MM.1S (cell line): ENCODE measurements around the gene TMEM59.

Source experiments
- DNase-seq: peaks from one replicate; pipeline ENCODE4 v3.0.0-alpha.2; 2015
- H2AFZ ChIP-seq: fragments of 300-600 bp; sonication (generic); 2 replicates; pipeline ENCODE4 v1.6.0; 2016; ENCODE audit warnings: antibody characterized with exemption, low read length
- H3F3A ChIP-seq: fragments of 300-600 bp; sonication (generic); 2 replicates; pipeline ENCODE4 v1.6.1; 2016; ENCODE audit warnings: mild to moderate bottlenecking, antibody characterized with exemption, low read length, moderate library complexity, mixed read lengths; ENCODE audit not compliant: insufficient read depth
- H3K27ac ChIP-seq: fragments of 300-600 bp; sonication (generic); 2 replicates; pipeline ENCODE4 v1.5.1; 2016; ENCODE audit warnings: mild to moderate bottlenecking, low read length
- H3K27me3 ChIP-seq: fragments of 300-600 bp; sonication (generic); replicated peaks from 2 replicates; pipeline ENCODE4 v1.6.0; 2016; ENCODE audit warnings: low read length; ENCODE audit not compliant: insufficient read depth
- H3K36me3 ChIP-seq: fragments of 300-600 bp; sonication (generic); replicated peaks from 2 replicates; pipeline ENCODE4 v1.6.1; 2016; ENCODE audit warnings: mild to moderate bottlenecking, low read length, mixed read lengths; ENCODE audit not compliant: insufficient read depth
- H3K4me1 ChIP-seq: fragments of 300-600 bp; sonication (generic); 2 replicates; pipeline ENCODE4 v1.6.1; 2016; ENCODE audit warnings: low read length, mixed read lengths
- H3K4me2 ChIP-seq: fragments of 300-600 bp; sonication (generic); 2 replicates; pipeline ENCODE4 v1.6.0; 2016; ENCODE audit warnings: low read depth, low read length
- H3K4me3 ChIP-seq: fragments of 300-600 bp; sonication (generic); 2 replicates; pipeline ENCODE4 v1.5.1; 2016; ENCODE audit warnings: low read length, mixed read lengths
- H3K79me2 ChIP-seq: fragments of 300-600 bp; sonication (generic); 2 replicates; pipeline ENCODE4 v1.6.1; 2016; ENCODE audit warnings: mixed run types, low read length, mixed read lengths
- H3K9ac ChIP-seq: fragments of 300-600 bp; sonication (generic); 2 replicates; pipeline ENCODE4 v1.6.1; 2016; ENCODE audit warnings: low read length, mixed read lengths
- H3K9me2 ChIP-seq: fragments of 300-600 bp; sonication (generic); replicated peaks from 2 replicates; pipeline ENCODE4 v1.6.1; 2016; ENCODE audit warnings: mild to moderate bottlenecking, low read length, mixed read lengths; ENCODE audit not compliant: insufficient read depth
- H3K9me3 ChIP-seq: fragments of 300-600 bp; sonication (generic); replicated peaks from 2 replicates; pipeline ENCODE4 v1.6.1; 2016; ENCODE audit warnings: mild to moderate bottlenecking, low read length, mixed read lengths; ENCODE audit not compliant: insufficient read depth
- H4K20me1 ChIP-seq: fragments of 300-600 bp; sonication (generic); 2 replicates; pipeline ENCODE4 v1.6.1; 2016; ENCODE audit warnings: mild to moderate bottlenecking, low read length, moderate library complexity, mixed read lengths; ENCODE audit not compliant: insufficient read depth
- CTCF ChIP-seq: fragments of 300-600 bp; sonication (generic); IDR thresholded peaks from 2 replicates; pipeline ENCODE4 v1.5.1; 2016; ENCODE audit warnings: antibody characterized with exemption, low read length, mixed read lengths
- EZH2 ChIP-seq: fragments of 300-600 bp; sonication (generic); optimal IDR thresholded peaks from 2 replicates; pipeline ENCODE3; 2017; ENCODE audit warnings: low read depth, mild to moderate bottlenecking, antibody characterized with exemption, low read length, mixed read lengths
- EZH2phosphoT487 ChIP-seq: fragments of 300-600 bp; sonication (generic); IDR thresholded peaks from 2 replicates; pipeline ENCODE4 v1.6.1; 2018; ENCODE audit warnings: antibody characterized with exemption, low read length

Gene TMEM59

GRCh38 chr1:53981220-53981619 is 71.8 kb downstream of the TMEM59 start:
- H3K9ac ChIP-seq: no peak overlapping the region
- H2AFZ ChIP-seq: no peak overlapping the region
- no peaks in the 10 kb centered on the region for H3K27me3 ChIP-seq
- TF ChIP-seq CTCF (no peak), EZH2phosphoT487 (no peak), EZH2 (no peak)
- H4K20me1 ChIP-seq: no peaks in the 10 kb centered on the region
- H3K9me2 ChIP-seq: no peaks in the 10 kb centered on the region
- H3K27ac ChIP-seq: no peak overlapping the region
- H3K36me3 ChIP-seq: no peaks in the 10 kb centered on the region
- H3K4me1 ChIP-seq: no peaks in the 10 kb centered on the region
- no peaks in the 10 kb centered on the region for H3K79me2 ChIP-seq
- no peak for DNase-seq
- no peaks in the 10 kb centered on the region for H3K9me3 ChIP-seq
- H3K4me3 ChIP-seq: no peak overlapping the region
- H3K4me2 ChIP-seq: no peak overlapping the region
- no peaks in the 10 kb centered on the region for H3F3A ChIP-seq

- Histone ChIP-seq H4K20me1 (no peaks in the 10 kb centered on the region), H3K4me2 (no peak overlapping the region), H3K9ac (no peak overlapping the region), H3K4me3 (no peak overlapping the region), H3K9me2 (no peaks in the 10 kb centered on the region), H3K27me3 (no peaks in the 10 kb centered on the region), H3K4me1 (no peaks in the 10 kb centered on the region), H3K27ac (no peak overlapping the region), H2AFZ (no peak overlapping the region), H3K79me2 (no peaks in the 10 kb centered on the region), H3K36me3 (no peaks in the 10 kb centered on the region), H3F3A (no peaks in the 10 kb centered on the region), H3K9me3 (no peaks in the 10 kb centered on the region)
- no peak for TF ChIP-seq EZH2
- TF ChIP-seq CTCF: no peak
- no peak for TF ChIP-seq EZH2phosphoT487
- no peak for DNase-seq
These were observed 73.1 kb downstream of the TMEM59 start for GRCh38 chr1:53979712-53980450.
